Loucy (cell line): ENCODE data around the gene ELL.

Source experiments
- H2AFZ ChIP-seq: fragments of 200-600 bp; sonication (generic); 2 replicates; pipeline ENCODE4 v1.6.0; 2016; ENCODE audit warnings: antibody characterized with exemption, mild to moderate bottlenecking, low read length, moderate library complexity
- H3F3A ChIP-seq: fragments of 200-600 bp; 2 replicates; pipeline ENCODE4 v1.6.0; 2016; ENCODE audit warnings: antibody characterized with exemption, low read depth, mild to moderate bottlenecking
- H3K27me3 ChIP-seq: fragments of 200-600 bp; sonication (generic); 2 replicates; pipeline ENCODE4 v1.6.1; 2014; ENCODE audit warnings: low read length, mild to moderate bottlenecking; ENCODE audit not compliant: insufficient read depth, poor library complexity, severe bottlenecking
- H3K36me3 ChIP-seq: fragments of 200-600 bp; sonication (generic); 2 replicates; pipeline ENCODE4 v1.6.1; 2016; ENCODE audit warnings: low read length; ENCODE audit not compliant: insufficient read depth
- H3K4me1 ChIP-seq: fragments of 200-600 bp; sonication (generic); 2 replicates; pipeline ENCODE4 v1.5.1; 2014; ENCODE audit warnings: low read length, mild to moderate bottlenecking; ENCODE audit not compliant: insufficient read depth, poor library complexity, severe bottlenecking
- H3K4me2 ChIP-seq: fragments of 200-600 bp; sonication (generic); 2 replicates; pipeline ENCODE4 v1.6.0; 2014; ENCODE audit warnings: antibody characterized with exemption, low read length, low read depth, mild to moderate bottlenecking; ENCODE audit not compliant: poor library complexity, severe bottlenecking
- H3K4me3 ChIP-seq: fragments of 200-600 bp; sonication (generic); 2 replicates; pipeline ENCODE4 v1.5.1; 2014; ENCODE audit warnings: low read length, mild to moderate bottlenecking, mixed read lengths; ENCODE audit not compliant: poor library complexity, severe bottlenecking
- H3K79me2 ChIP-seq: fragments of 200-600 bp; sonication (generic); 2 replicates; pipeline ENCODE4 v1.6.1; 2014; ENCODE audit warnings: low read length; ENCODE audit not compliant: insufficient read depth
- H3K9ac ChIP-seq: fragments of 200-600 bp; sonication (generic); 2 replicates; pipeline ENCODE4 v1.6.0; 2014; ENCODE audit warnings: mild to moderate bottlenecking, low read depth, low read length, moderate library complexity; ENCODE audit not compliant: poor library complexity, severe bottlenecking
- H3K9me2 ChIP-seq: fragments of 200-600 bp; sonication (generic); replicated peaks from 2 replicates; pipeline ENCODE4 v1.6.1; 2016; ENCODE audit warnings: low read depth, low read length, mixed read lengths
- H3K9me3 ChIP-seq: fragments of 200-600 bp; sonication (generic); 2 replicates; pipeline ENCODE4 v1.6.1; 2014; ENCODE audit warnings: mild to moderate bottlenecking, antibody characterized with exemption, low read length, low read depth; ENCODE audit not compliant: insufficient read depth
- H4K20me1 ChIP-seq: fragments of 200-600 bp; sonication (generic); 2 replicates; pipeline ENCODE4 v1.6.0; 2014; ENCODE audit warnings: antibody characterized with exemption, low read length, mild to moderate bottlenecking; ENCODE audit not compliant: insufficient read depth, poor library complexity, severe bottlenecking
- EZH2phosphoT487 ChIP-seq: fragments of 200-600 bp; IDR thresholded peaks from 2 replicates; pipeline ENCODE4 v1.6.1; 2018; ENCODE audit warnings: antibody characterized with exemption, mild to moderate bottlenecking, moderate library complexity, borderline replicate concordance
- TF ChIP-seq, protein P1 (sequence below): fragments of 200-600 bp; sonication (generic); conservative IDR thresholded peaks from 2 replicates; pipeline ENCODE4 v1.5.1; 2014; ENCODE audit warnings: mild to moderate bottlenecking, antibody characterized with exemption, low read length

Gene ELL

DNA sequence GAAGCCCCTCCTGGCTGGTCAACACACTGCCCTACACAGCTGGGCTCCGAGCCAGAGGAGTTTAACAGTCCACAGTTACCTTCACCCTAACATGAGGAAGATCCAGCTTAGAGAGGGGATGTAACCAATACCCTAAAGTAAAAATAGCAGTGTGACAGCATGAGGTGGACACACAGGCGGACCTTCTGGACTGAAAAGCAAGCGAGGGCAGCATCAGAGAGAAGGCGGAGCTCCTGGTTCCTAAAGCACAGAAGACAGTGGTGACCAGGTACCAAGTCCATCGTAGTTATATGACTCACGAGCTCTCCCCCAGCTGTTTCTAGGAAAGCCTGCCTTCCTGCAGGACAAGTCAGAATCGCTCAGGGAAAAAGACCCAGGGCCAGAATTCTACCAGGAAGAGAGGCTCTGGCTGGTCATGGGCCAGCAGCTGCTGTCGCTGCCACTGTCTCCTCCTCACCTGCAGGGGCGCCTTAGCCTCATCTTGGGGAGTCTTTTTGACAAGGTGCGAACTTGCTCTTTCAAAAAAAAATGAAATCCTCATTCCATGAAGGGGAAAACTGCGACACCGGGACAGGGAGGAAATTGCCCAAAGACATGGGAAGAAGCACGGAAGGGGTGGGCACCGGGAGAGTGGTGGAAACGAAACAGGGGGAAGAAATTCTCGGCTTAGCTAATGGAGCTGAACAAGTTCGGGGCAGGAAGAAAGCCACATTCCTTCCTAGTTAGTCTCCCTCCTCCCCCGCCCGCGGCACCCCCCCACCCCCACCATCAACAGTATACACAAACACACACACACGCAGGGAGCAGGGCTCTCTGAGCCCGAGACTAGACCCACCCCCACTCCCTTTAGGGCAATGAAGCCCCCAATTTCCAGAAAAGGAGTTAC, 1.7 kb downstream of the ELL start:
- Histone ChIP-seq H3K36me3 (no peaks in the 10 kb centered on the region), H4K20me1 (peaks cover 28% of the 10 kb centered on the region), H3K4me3 (peak overlapping the region; percentile 76), H2AFZ (peak overlapping the region; percentile 72), H3K9me3 (no peaks in the 10 kb centered on the region), H3K4me2 (peak overlapping the region; percentile 97), H3F3A (no peaks in the 10 kb centered on the region), H3K4me1 (peaks cover 20% of the 10 kb centered on the region), H3K9ac (peak overlapping the region; percentile 93), H3K9me2 (no peaks in the 10 kb centered on the region), H3K27me3 (no peaks in the 10 kb centered on the region), H3K79me2 (peaks cover 66% of the 10 kb centered on the region)
- no peak for TF ChIP-seq EZH2phosphoT487
- TF ChIP-seq, protein P1, sequence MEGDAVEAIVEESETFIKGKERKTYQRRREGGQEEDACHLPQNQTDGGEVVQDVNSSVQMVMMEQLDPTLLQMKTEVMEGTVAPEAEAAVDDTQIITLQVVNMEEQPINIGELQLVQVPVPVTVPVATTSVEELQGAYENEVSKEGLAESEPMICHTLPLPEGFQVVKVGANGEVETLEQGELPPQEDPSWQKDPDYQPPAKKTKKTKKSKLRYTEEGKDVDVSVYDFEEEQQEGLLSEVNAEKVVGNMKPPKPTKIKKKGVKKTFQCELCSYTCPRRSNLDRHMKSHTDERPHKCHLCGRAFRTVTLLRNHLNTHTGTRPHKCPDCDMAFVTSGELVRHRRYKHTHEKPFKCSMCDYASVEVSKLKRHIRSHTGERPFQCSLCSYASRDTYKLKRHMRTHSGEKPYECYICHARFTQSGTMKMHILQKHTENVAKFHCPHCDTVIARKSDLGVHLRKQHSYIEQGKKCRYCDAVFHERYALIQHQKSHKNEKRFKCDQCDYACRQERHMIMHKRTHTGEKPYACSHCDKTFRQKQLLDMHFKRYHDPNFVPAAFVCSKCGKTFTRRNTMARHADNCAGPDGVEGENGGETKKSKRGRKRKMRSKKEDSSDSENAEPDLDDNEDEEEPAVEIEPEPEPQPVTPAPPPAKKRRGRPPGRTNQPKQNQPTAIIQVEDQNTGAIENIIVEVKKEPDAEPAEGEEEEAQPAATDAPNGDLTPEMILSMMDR, result peak; percentile 86

DNA sequence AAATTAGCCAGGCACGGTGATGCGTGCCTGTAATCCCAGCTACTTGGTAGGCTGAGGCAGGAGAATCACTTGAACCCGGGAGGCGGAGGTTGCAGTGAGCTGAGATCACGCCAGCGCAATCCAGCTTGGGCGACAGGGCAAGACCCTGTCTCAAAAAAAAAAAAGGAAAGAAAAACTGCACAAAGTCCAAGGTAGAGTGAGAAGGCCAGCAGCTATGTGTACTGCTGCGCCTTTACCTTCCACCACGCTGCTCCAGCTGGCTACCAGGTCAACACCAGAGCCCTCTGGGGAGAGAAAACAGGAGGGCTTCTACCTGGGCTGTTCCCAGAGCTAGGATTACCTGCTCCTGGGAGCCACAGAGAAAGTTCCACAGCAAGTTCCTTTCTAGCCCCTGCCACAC, 3.2 kb downstream of the ELL start:
- Histone ChIP-seq H3K4me3 (no peak overlapping the region), H3K36me3 (no peaks in the 10 kb centered on the region), H3K4me1 (peaks cover 20% of the 10 kb centered on the region), H2AFZ (no peak overlapping the region), H3K9me3 (no peaks in the 10 kb centered on the region), H3K9me2 (no peaks in the 10 kb centered on the region), H3F3A (no peaks in the 10 kb centered on the region), H3K79me2 (peaks cover 80% of the 10 kb centered on the region), H4K20me1 (peaks cover 32% of the 10 kb centered on the region), H3K4me2 (peak overlapping the region; percentile 97), H3K9ac (peak overlapping the region; percentile 45), H3K27me3 (no peaks in the 10 kb centered on the region)
- TF ChIP-seq, protein P1, result no peak
- no peak for TF ChIP-seq EZH2phosphoT487

GRCh38 chr19:18517606-18518005, 4.3 kb downstream of the ELL start:
- H3K4me3 ChIP-seq, result no peak overlapping the region
- peaks cover 32% of the 10 kb centered on the region for H4K20me1 ChIP-seq
- no peaks in the 10 kb centered on the region for H3F3A ChIP-seq
- TF ChIP-seq, protein P1, result no peak
- no peak for TF ChIP-seq EZH2phosphoT487
- no peaks in the 10 kb centered on the region for H3K9me3 ChIP-seq
- no peaks in the 10 kb centered on the region for H3K27me3 ChIP-seq
- no peak overlapping the region for H3K9ac ChIP-seq
- H3K4me2 ChIP-seq, result peak overlapping the region; percentile 25
- no peaks in the 10 kb centered on the region for H3K36me3 ChIP-seq
- peaks cover 20% of the 10 kb centered on the region for H3K4me1 ChIP-seq
- peaks cover 90% of the 10 kb centered on the region for H3K79me2 ChIP-seq
- H2AFZ ChIP-seq, result no peak overlapping the region
- H3K9me2 ChIP-seq, result no peaks in the 10 kb centered on the region
